Hematopoietic multipotent progenitor cell treated with erythropoietin and hydrocortisone succinate and interleukin-3 and kit ligand, for 4 days (in vitro differentiated cells): ENCODE measurements around the gene PLEKHA3.
"Not testable (repeated sequence)": the region's sequence is repeated elsewhere in the genome, so short reads cannot be mapped to it uniquely, and the experiment has no call there.

ENCODE experiments used
- DNase-seq: peaks from one replicate; pipeline ENCODE4 v3.0.0-alpha.2; 2015

PLEKHA3 gene

DNA sequence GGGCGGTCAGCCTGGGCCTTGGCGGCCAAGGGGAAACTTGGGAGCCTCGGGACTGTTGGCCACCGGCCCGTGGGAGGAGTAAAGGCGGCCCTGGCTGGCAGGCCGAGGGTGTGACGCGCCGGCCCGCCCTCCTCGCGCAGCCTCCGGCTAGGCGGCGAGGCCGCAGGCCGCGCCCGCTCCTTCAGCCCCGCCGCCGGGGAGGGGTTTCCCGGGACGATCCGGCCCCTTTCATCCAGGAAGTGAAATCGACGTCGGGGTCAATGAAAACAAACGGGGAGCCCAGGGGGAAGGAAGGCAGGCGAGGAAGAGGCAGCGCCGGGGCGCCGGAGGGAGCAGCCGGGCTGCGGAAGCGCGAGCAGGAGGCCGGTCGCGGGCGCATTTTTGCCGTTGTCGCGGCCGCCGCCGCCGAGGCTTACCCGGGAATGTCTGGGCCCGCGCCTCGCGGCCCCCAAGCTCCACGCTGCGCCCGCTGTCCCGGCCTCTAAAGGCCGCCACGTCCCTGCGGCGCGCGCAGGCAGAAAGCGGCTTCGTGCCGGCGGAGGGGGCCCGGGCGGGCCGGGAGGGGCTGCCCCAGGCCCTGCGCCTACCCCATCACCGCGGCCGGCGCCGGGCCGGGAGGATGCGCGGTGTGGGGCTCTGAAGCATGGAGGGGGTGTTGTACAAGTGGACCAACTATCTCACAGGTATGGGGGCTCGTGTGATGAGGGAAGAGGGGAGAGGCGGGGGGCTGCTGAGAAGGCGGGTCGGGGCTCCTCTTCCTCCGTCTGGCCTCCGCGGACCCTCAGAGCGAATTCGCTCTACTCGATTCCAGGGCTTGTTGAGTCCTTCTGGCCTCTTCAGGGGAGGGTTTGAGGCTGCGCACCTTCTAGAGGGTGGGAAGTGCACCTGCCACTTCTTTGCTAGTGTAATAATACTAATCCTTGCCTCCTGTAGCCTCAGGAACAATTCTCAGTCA, at the start of gene PLEKHA3:
Gene PLEKHA3, plus strand, starts transcription at position 231 of the 955 bp plus-strand sequence. Its CDS starts 413 bp downstream, at position 644.
- peak; percentile 96 for DNase-seq

DNA sequence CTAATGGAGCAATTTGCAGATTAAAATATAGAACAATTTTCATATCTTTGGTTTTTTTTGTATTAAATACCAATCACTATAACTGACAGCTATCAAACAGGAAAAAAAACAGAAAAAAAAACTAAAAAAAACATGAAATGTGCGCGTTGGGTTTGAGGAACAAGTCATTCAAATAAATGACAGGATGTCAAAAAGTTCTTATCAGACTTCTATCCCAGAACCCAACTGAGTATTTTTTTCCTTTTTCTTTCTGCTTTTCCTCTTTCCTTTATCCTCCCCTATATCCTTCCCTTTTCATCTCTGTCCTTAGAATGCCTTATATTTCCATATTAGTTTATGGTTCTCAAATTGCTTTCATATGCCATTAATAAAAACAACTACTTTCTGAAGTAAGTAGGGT, 43.6 kb upstream of the PLEKHA3 start:
- DNase-seq = no peak

DNA sequence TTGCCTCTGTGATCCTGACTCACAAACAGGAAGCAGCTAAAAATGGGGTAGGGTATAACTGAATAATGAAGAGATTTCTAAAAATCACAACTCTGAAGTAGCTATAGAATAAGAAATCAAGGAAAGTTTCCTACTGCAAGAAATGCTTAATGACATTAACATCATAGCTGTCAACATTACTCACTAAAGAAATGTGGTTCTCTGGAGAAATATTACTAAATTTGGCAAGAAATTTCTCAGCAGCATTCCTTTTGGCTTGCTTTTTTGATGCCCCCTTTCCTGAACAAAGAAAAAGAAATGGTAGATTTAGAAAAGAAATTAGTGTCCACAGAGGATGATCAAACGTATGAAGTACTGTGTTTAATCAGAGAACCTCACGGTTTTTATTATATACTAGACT, 38.8 kb upstream of the PLEKHA3 start:
- DNase-seq = no peak

DNA sequence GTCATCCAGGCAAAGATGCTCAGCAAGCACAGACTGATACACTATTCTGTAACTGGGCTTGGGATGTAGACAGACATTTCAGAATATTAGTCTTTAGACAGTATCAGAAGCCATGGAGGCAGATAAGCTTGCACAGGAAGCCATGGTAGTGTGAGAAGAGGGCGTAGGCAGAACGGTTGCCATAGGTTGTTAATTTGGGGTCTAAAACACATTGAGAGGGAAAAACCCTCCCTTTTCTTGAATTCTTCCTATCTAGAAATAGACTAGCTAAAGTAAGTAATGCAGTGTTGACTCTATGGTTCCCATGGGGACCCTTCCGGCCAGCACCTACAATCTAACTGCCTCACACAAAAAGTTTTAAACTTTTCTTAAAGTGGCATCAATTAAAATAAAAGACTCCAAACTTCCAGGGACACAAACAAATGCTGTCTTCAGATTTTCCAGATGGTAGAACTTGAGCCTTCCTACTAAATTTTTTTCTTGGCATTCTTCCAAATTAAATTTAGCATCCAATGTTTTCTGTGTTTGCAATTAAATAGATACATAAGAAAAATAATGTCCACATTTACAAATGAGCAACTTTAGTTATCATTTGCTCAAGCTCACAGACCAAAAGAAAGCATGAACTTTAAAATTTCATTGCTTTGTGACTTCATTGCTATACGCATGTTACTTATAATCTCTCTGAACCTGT, 31.1 kb upstream of the PLEKHA3 start:
- DNase-seq = peak; percentile 17

DNA sequence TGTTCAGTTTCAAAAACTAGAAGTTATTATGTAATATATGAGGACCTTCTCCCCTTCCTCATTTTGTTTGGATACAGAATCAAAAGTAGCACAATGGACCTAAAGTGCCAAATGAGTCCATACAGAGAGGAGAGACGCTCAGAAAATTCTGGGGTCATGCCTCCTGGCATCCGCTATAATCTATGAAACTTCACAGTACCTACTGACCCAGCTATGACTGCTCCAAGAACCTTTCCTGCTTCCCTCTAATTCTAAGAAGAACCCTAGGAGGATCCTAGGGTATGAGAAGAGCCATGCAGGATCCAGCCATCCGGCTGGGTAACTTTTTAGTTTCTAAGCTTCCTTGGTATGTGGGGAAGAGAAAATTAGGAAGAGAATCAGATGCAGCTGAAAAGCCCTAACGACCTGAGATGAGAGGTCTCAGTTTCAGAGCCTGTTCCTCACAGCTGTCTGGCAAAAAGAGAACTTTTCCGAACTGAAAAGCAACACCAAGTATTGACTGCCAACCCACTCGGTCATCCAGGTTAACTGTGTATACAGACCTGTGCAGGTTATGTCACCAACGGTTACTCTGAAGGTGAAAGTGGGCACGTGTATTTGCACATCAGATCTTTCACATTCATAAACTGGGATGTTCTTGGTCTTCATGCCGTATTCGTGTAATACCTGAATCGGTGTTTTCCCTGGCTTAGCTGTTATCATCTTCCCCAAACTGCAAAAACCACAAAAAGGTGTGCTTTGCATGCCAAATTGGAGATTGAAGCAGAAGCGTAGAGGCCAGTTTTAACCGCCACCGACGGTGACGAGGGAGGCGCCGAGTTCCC, 30.3 kb upstream of the PLEKHA3 start:
- DNase-seq = peak; percentile 22

DNA sequence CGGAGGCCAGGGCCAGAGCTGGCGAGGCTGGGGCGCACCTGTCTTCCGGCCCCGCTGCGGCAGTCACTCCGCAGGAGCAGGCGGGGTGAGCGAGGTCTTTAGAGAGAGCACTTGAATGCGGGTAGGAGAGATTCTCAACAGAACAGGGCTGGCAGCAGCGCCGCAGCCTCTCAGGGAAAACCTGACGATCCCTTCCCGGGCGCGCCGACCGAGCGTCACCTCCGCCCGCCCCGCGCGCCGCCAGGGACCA, 29.8 kb upstream of the PLEKHA3 start:
- no peak for DNase-seq

DNA sequence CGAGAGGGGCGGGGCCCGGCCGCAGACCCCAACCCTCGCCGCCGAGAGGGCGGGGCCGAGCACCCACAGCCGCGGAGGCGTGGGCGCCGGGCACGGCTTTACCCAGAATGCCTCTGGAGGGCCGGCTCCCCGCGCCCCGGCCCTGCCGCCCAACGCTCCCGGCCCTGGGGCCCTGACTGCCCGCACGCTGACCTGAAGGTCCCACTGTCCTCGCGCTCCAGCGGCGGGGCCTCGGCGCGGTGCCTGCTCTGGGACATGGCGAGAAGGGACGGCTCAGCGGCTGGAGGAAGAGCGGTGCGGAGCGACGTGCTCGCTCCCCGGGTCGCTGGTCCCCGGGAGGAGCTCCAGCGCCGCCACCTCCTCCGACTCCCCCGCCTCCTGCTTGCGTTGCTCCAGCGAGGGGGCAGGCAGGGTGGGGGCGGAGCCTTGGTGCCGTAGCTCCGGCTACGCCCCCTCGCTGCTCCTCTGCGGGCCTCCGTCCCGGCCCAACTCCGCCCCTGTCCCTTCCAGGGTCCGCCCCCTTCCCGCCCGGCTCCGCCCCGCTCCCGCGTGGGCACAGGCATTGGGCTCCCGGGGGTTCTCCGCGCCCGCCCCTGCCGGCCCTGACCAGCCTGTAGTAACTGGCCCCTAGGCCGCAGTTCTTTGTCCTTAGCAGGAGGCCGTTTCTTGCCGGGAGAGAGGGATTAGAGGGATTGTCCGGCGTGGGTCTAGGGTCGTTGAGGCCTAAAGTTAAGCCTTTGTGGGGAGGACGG, 29.3 kb upstream of the PLEKHA3 start, which contains the start of the genes PJVK and PRKRA:
Gene PJVK, plus strand, starts transcription at position 605 of the 752 bp plus-strand sequence. CDS start 2,032 bp downstream, outside the sequence.
Gene PRKRA, minus strand, starts transcription at position 402 of the 752 bp plus-strand sequence. Its CDS starts 145 bp downstream, at position 257.
- peak; percentile 98 for DNase-seq

DNA sequence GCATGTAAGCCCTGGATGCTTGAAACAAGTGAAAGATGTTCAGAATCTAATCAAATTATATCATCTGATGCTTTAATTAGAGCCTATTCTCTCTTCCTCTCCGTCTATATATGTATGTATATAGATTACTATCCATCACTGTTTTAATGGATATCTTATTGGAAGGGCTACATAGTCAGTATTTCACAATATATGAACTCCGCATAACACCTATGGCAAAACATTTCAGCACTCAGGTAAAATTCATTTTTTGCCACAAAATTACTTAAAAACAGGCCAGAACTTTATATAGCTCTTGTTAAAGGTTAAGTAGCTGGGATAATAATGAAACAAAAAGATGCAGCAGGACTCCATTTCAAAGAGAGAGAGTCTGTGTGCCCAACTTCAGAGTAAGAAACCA, 27.9 kb upstream of the PLEKHA3 start:
- DNase-seq = no peak

DNA sequence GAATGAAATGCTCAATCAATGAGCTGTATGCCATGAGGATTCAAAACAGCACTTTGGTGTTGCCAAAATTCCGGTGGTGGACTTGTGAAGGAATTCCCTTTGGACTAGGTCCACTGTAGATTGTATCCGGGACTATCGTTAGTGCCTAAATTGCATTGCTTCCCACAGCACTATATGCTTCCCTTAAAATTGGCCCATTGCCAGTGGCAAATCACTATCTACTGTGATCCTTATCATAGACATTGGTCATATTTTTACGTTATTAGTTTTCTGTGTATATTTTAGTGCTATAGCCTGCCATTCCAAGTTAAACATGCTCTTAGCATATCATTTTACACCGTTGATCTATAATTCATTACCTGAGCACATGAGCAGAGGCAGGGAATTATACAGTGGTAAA, 27.4 kb upstream of the PLEKHA3 start:
- no peak for DNase-seq

DNA sequence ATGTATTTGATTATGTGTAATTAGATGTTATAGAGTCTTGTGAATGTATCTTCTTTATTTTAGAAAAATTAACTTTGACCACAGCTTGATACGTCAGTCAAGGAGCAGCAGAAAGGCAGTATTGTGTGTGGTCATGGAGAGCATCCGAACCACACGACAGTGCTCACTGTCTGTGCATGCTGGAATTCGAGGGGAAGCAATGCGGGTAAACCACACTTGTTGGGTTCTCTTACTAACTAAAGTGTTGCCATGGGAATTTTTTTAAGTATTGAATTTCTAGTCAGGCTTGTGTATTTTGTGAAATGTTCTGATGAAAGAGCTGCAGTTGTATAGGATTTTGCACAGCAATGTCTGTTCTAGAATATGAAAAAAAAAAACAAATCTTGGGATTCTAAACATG, 24.3 kb upstream of the PLEKHA3 start:
- DNase-seq = no peak

DNA sequence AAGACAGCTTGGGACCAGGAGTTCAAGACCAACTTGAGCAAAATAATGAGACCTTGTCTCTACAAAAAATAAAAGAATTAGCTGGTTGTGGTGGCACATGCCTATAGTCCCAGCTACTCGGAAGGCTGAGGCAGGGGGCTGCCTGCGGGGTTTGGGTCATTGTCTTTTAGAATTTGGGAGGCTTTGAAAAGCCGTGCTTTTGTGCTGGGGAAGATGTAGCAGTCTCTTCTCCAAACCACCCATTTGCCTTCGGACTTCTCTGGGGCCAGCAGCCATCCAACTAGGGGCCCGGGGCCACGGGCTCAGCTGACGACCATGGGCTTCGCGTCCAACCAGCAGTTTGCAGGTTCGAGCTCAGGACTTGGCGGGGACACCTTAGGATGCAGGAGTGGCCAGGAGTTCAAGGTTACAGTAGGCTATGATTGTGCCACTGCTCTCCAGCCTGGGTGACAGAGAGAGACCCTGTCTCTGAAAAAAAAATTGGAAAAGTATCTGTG, 22.8 kb upstream of the PLEKHA3 start:
- DNase-seq = no peak

DNA sequence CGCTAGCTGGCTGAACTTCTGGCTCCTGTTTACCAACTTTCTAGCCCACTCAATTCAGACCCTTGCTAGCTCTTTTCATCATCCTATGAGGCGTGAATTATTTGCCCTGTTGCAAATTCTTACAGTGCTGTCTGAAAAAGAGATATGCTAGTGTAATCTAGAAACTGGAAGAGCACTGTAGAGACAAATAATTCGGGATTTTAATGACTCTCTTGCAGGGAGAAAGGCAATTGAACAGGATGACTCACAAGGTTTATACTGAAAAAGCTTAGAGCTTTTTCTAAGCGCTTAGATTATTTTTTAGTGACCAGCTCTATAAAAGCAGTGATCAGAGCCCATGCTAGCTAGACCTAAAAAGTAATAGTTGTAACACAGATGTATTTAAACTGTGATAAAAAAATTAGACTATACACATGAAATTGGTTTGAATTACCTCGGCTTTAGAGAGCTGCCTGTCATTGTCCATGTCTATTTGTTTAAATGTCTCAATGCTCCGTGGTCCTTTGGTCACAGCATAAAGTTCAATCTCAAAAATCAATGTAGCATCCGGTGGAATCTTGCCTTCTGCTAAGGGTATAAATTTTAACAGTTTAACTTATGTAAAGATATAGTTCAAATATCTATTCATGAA, 10.9 kb upstream of the PLEKHA3 start:
- DNase-seq = no peak

DNA sequence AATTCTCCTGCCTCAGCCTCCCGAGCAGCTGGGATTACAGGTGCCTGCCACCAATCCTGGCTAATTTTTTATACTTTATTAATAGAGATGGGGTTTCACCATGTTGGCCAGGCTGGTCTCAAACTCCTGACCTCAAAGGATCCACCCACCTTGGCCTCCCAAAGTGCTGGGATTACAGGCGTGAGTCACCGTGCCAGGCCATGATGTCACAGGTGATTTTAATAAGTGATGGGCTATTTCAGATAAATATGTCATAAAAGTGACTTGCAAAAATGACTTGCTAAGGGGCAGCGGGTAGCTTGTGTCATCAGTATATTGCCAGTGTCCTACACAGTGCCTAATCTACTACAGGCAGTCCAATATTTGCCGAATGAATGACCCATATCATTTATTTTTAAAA, 8.9 kb upstream of the PLEKHA3 start:
- not testable (repeated sequence) for DNase-seq

DNA sequence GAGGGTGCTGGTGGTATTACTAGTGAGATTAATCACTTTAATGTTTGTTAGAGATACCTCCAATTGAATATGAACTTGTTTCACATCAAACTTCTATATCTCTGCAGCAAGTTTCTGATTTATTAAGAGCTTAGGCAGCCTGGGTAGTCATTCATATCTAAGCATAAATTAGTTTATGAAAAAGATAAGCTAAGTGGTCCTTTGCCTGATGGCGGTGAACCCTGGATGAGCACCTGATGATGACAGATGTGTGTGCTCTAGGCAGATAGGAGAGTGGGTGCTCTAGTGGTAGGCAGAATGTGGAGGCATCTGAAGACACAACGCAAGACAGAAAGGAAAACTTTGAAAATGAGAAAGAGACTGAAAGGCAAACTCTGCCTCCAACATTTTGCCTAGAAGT, 6.9 kb upstream of the PLEKHA3 start:
- DNase-seq = peak; percentile 32

DNA sequence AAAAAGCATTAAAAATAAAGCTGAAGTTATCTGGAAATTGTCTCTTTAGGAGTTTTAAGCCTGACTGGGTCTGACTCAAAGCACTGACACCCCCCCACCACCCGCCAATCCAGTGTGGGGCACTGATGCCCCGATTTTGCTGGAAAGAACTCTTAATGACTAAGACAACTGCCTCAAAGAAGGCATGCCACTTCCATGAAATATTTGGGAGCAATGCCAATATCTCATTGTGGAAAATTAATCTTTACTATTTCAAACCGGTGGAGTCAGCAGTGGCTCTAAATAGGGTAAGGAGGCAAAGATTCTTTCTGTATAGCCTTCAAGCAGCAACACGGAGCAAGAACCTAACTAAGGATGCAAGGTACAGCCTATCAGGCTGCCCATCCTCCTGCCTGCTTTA, 6.3 kb upstream of the PLEKHA3 start:
- no peak for DNase-seq

DNA sequence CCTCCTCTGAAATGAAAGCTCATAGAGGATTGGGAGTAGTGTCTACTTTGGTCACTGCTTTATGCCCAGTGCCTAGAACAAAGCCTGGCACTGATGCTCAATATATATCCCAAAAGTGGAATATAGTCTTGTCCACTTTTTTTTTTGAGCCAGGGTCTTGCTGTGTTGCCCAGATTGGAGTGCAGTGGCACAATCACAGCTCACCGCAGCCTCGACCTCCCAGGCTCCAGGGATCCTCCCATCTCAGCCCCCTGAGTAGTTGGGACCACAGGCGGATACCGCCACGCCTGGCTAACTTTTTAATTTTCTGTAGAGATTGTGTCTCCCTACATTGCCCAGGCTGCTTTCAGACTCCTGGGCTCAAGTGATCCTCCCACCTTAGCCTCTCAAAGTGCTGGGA, 5.7 kb upstream of the PLEKHA3 start:
- DNase-seq = no peak

DNA sequence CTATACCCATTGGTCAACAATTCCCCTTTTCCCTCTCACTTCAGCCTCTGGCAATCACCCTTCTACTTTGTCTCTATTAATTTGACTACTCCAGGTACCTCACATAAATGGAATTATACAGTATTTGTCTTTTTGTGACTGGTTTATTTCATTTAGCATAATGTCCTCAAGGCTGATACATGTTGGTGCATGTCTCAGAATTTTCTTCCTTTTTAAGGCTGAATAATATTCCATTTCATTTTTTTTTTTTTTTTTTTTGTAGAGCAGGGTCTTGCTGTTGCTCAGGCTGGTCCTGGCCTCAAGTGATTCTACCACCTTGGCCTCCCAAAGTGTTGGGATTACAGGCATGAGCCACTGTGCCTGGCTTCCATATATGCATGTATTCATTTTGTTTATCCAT, 3.8 kb upstream of the PLEKHA3 start:
- DNase-seq = no peak

DNA sequence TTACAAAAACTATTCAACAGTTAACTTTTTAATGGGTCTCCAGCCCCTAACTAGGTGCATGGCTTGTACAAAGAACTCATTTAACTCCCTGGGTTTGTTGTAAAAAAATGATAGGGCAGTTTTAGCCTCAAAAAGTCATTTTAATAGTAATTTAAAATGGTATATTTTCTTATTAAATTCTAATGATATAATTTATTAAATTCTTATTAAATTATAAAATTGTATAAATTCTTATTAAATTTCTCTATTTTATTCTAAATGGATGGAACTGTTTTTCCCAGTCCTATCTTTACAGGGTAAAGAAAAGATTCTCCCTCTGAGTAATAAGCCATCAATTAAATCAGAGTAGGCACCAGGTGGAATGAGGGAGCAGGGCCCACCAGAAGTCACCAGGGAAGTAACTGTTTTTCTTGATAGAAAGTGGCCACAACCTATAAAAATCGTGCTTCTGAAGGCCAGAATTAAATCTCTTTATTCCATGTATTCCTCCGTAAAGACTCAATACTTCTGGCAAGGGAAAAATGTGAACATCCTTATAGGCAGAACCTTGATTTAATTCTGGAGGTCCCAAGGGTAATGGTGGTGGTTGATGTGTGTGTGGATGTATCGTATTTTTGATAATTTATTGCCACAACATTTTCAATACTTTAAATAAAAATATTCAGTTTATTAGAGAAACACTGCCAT, 2.7 kb upstream of the PLEKHA3 start:
- DNase-seq = peak; percentile 22

DNA sequence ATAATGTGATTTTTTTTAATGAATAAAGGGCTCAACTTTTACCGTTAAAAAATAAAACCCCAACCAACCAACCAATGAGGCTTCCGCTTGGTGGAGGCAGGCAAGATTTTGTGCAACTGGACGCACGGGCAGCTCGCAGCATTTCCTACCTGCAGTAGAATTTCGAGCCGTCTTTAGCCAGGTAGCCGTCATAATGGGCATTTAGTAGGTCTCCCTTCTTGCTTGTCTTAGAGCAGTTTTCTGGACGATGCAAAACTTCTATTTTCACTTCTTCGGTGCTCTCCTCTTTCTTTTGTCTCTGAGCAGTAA, 2.2 kb upstream of the PLEKHA3 start:
- peak; percentile 34 for DNase-seq

DNA sequence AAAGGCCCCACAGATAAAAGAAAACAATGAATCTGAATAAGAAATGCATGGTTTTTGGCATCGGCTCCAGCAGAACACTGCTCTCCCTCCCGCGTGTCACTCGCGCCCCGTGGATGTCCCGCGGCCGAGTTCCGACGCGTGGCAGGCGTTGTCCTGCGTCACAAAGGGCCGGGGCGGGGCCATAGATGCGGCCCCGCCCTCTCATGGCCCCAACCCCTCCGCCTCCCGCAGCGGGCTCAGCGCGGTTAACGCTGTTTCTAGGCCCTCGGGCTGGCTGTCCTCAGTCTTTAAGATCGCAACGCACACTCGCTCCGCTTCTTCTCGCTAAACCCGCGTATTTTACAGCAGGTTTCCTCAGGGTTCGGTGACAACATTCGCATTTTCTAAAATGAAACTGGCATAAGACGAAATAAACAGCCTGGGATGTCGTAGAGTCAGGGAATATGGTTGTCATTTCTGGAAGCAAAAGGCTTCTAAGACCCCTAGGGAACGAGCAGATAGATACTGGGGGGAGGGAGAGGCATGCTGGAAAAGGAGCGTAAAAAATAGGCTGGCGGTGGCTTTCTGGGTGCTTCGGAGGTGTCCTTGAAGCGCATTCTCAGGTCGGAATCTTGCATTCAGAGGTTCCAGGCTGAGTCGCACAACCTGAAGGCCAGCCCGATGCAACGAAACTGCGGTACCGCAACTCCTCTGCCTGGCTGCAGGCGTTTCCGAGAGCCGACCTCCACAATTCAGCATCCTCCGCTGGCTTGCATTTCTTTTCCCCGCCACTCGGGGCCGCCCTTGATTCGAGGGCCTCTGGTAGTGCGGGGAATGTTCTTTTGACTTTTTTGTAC, 1.6 kb upstream of the PLEKHA3 start, which contains the start of gene FKBP7:
Gene FKBP7, minus strand, starts transcription at position 162 of the 836 bp plus-strand sequence. Its CDS starts 101 bp downstream, at position 61.
- peak; percentile 92 for DNase-seq
